NCI-H2196 treated with DMSO at 0.1 percent for 48 hours (cell line): ENCODE data around the gene SLC17A3.

Experiments used
- DNase-seq: peaks from one replicate; lab custom pipeline; 2025; ENCODE audit not compliant: unreplicated experiment; lab: John Stamatoyannopoulos, UW

Gene SLC17A3

DNA sequence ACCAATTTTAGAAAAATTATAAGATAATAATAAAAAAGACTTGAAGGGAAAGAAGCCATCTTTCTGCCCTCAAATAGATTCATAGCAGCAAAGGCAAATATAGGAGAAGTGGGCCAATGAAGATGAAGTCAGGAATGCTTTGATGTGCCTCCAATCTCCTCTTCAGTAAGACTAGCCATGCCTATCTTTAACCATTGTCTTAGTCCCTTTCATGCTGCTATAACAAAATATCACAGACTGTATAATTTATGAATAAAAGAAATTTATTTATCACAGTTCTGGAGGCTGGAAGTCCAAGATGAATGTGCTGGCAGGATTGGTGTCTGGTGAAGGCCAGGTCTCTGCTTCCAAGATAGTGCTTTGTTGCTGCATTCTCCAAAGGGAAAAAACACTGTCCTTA is 18.8 kb upstream of the SLC17A3 start:
- DNase-seq, result no peak

DNA sequence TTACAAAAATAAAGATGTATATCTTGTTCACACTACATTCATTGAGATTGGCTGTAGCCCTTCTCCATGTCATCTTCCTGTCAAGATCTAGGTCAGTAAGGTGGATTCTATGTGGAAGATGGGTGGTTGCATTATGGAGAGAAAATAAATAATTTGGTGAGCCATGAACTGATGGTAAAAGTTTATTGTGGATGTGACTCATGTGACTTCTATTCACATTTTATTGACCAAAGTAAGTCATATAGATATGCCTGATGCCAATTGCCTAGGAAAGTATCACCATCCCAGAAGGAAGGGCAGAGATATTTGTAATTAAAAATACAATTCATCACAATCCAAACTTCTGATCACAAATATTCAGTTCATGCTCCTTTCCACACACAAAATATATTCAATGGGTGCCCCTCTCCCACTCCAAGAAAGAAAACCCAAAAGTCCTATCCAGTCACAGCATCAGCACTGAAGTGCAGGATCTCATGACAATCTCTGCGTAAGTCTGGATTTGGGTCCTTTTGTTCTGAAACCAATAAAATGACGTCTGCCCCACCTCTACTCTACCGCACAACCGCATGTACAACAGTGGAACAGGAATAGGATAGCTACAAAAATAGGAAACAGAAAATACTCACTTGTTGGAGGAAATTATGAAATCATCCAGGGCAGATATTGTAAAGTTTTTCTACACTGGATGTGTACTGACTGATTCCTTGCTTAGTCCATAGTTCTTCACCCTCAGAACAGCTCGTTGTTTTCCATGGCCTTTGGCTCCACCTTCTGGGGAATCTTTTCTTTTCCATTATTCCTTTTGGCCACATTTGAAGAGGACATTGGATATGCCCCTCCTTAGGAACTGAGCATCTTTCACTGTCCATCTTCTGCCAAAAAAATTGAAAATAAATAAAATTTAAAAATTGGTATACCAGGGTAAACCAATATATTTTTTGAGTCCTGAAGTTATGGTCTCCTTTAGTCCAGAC is 16.1 kb upstream of the SLC17A3 start:
- peak; percentile 24 for DNase-seq

DNA sequence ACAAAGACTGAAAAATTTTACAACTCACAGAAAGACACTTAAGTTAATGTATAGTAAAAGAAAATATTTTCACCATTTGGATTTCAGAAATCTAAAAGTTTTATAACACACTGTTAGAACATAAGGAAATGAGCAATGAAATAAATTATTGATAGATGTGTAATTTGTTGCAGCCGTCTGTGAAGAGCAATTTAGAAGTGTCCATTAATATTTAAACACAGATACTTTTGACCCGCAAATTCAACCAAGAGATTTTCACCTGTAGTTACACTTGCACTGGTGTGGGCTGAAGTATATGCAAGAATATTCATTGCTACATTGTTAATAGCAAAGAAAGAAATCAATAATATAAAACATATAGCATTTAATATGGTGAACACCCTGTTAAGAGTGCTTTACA is 14.6 kb upstream of the SLC17A3 start:
- no peak for DNase-seq

DNA sequence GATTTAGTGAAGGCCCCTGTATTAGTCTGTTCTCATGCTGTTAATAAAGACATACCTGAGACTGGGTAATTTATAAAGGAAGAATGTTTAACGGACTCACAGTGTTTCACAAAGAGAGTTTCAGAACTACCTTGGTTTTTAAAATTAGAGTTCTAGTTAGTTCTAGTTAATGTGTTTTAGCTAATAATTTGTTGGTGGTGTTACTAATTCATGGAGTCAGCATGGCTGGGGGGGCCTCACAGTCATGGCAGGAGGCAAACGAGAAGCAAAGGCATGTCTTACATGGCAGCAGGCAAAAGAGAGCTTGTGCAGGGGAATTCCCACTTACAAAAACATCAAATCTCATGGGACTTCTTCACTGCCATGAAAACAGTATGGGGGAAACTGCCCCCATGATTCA is 12.0 kb upstream of the SLC17A3 start:
- no peak for DNase-seq

DNA sequence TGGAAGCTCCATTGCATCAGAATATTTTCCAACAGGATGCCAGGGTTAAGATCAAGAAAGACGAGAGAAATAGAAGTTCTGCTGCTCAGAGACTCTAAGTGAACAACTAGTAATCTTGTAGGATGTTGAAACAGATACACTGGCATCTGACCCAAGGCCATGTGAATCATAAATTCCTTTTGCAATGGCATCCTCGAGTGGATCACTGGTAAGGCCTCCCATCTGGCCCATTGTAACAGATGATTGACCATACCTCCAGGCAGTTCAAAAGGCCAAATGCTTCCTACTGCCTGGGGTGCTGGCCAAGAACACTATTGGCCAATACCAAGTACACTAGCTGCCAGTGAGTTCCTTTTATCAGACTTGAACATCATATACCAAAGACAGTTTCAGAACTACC is 9.9 kb upstream of the SLC17A3 start:
- no peak for DNase-seq

DNA sequence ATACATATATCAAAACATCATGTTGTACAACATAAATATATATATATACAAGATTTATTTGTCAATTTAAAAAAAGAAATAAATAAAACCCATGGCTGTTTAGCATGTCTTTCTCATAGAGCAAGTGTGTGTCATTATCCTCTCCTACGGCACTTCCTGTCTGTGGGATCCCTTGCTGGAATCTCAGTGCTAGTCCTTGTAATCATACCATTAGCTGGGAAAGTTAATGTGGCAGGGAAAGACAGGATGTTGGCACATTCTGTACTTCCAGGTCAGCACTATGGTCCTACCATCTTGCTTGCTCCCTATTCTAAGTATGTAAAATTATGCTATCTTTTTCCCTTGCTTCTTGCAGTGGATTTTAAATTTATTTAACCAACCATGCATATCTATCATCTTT is 9.5 kb upstream of the SLC17A3 start:
- DNase-seq, result no peak

DNA sequence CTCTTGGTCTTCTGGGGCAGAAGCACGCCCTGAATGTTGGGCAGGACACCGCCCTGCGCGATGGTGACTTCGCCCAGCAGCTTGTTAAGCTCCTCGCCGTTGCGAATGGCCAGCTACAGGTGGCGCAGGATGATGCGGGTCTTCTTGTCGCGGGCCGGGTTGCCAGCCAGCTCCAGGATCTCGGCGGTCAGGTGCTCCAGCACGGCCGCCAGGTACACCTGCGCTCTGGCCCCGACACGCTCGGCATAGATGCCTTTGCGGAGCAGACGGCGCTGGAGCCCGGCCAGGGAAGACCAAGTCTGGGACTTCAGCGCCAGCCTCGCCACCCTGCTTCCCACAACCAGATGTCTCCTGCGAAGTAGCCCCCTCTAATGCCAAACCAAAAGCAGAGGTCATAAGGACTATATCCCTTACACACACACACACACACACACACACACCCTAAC is 8.0 kb upstream of the SLC17A3 start:
- DNase-seq, result no peak

DNA sequence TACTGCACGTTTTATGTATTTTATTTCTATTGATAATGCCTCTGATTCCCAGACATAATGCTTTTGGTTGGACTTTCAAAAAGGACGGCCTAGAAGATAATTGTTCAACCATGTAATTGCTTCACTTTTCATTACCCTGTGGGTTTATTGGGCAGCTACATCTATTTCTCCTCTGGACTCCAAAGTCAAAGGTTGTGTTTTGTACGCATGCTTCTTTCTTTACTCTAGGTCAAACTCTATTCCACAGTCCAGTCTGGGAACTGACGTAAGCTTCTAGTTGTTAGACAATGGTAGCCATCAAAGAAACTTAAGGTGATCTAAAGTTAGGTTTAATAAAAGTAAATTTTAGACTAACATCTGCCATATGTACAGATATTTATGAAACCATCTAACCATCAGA is 6.6 kb upstream of the SLC17A3 start:
- DNase-seq, result no peak

DNA sequence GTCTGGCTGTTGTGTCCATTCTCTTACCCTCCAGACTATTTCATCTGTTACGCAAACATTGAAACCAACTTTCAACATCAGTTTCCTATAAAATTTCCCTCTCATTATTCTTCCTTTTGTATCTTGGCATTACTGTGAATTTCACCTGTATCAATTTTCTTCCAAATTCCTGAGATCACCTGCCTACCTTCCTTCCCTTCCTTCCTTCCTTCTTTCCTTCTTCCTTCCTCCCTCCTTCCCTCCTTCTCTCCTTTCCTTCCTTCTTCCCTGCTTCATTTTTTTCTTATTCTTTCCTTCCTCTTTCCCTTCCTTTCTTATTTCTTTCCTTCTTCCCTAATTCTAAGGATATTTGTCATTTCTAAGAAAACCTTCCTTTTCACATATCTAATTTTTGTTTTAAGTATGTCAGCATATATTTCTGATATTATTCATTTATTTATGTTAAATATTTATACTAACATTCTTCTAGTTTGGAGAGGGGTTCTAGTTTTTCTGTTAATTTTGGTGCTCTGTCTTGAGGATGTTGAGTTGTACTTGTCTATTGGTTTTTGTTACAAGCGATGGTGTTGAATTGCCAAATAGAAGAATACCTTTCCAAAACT is 4.8 kb upstream of the SLC17A3 start:
- DNase-seq, result no peak

DNA sequence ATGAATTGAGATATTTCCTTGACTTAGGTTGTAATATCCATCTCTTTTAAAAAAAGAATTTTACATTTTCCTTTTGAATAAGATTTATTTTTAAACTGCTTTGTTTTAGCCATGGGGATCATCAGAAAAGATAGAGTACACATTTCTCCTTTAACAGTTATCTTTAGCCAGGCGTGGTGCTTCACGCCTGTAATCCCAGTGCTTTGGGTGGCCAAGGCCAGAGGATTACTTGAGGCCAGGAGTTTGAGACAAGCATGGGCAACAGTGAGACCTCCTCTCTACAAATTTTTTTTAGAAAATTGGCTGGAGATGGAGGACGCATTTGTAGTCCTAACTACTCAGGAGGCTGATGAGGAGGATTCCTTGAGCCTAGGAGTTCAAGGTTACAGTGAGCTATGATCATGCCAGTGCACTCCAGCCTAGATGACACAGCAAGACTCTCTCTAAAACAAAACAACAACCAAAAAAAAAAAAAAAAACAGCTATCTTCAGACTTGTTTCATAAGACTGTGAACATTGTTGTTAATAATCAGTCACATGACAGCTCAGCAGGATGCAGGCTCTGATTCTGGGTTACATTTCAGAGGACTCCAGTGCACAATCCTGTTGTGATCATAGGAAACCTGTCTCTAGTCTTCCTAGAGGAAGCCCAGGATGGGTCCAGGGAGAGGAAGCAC is 2.0 kb upstream of the SLC17A3 start:
- DNase-seq, result no peak

DNA sequence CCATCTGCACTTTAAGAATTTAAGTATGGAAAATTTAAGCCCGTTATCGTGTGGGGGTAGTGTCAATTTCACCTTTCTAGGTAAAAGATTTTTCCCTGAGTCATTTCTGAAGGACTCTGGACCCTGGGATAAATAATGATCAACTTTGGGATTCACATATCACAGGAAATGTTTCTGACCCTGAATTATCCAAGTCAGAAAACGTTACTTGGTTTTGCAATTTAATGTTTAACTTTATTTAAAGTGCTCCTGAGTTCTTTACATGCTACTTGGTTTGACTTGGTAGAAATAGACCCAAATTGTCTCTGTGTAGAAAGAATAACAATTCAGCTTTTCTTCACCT is 1.5 kb upstream of the SLC17A3 start:
- DNase-seq, result no peak

DNA sequence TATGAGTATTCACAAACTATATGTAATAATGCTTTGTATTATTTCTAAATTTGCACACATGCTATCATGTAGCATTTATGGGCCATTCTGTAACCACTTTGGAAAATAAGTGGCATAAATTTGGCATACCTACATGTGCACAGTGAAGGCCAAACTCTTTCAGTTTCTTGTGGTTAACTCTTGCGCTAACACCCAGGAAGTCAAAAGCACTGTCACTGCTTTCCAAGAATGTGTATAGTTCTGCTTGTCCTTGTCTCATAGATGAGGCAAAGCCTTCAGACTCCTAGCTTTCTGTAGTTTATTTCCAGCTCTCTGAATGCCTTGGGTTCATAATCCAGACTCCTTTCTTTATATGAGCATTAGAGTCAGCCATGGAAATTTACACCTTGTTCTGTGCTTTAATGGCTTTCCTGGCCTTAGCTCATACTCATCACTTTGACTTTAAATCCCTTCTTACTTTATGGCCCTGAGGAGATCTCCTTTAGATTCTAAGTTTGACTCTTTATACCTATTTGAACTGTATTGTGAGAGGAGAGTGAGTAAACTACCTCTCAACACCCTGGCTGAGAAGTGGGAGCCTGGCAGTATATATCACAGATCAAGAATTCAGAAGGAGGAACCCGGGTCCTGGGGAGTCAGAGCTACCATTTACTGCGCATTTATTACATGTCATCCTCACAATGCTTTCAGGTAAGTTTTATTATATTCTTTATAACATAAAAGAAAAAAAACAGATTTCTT is 949 bp upstream of the SLC17A3 start:
- DNase-seq, result no peak

DNA sequence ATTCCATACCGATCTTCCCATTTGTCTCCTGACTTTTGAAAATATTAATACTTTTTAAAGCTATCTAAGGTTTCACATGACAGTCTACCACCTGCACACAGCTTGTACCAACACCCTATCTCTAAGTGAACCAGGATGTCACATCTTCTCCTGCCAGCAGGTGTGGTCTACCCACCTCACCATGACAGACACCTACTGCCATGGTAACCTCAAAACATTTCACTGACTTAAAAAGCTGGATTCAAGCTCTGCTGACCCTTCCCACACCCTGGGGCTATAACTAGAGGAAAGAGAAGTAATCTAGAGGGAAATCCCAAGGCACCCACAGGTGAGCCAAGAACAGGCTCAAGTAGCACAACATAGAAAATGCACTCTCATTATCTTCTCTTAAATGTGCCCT is 1.2 kb downstream of the SLC17A3 start:
- DNase-seq, result no peak

DNA sequence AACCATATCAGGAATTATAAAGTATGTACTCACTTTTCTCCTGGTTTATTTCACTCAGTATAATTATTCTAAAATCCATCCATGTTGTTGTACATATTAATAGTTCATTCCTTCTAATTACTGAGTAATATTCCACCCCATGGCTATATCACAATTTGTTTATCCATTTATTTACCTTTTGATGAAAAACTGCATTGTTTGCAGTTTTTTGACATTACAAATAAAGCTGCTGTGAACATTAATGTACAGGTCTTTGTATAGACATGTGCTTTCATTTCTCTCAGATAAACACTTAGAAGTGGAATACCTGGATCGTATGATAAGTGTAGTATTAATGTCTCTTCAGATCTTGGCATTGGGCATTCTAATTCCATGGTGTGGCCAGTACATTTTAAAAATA is 4.2 kb downstream of the SLC17A3 start:
- DNase-seq, result no peak

DNA sequence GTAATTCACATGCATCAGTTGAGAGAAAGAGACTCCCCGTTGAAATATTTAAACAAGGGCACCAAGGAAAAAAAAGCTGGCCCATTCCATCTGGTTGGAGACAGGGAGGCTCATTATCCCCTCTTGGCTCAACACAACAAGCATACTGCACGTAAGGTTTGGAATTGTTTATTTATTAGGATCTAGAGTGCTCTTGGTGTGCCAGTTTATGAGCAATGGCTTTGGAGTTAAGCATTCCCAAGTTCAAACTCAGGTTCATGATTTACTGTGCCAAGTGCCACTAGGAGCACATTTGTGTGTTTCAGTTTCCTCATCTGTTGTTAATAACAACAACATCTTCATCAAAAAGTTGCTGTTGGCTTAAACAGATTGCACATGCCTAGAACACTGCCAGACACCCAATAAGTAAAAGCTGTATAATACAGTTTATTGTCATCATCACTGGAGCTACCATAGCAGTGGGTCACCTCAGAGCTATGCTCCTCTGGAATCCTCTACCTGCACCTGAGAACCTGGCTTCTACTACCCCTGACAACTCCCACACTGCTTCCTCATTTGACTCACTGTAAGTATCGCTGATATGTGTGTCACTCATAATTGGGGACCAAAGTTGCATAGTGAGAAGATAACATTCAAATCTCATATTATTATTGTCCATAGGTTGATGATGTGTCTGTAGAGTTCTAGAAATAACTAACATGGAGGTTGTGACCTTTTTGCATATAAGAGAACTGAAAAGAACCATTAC is 5.4 kb downstream of the SLC17A3 start:
- no peak for DNase-seq

DNA sequence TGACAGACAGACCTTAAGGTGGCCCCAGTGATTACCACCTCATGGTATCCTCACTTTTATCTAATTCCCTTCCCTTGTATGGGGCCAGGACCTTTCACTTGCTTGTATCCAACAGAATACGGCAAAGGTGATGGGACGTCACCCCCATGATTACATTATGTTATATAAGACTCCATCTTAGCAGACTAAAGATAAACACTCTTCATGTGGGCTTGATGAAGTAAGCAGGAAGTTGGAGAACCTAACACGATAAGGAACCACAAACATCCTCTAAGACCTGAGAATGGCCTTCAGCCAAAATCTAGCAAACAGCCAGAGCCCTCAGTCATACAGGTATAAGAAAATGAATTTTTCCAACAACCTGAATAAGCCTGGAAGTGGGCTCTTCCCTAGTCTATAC is 8.0 kb downstream of the SLC17A3 start:
- DNase-seq, result no peak

DNA sequence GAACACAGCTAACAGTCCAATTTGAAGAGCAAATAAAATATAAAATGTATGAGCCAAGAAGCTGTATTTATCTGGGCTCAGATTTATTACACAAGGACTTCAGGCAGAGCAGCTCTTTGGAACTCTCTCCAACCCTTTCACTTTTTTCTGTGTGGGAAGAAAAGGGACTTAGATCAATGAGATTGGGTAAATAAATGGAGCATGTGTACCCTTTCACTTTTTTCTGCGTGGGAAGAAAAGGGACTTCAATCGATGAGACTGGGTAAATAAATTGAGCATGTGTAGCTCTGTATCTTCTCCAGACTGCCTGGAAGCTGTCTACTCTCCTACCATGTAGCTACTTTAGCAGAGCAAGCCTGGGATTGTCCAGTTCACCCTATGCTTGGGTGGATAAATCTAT is 10.7 kb downstream of the SLC17A3 start:
- DNase-seq, result no peak

DNA sequence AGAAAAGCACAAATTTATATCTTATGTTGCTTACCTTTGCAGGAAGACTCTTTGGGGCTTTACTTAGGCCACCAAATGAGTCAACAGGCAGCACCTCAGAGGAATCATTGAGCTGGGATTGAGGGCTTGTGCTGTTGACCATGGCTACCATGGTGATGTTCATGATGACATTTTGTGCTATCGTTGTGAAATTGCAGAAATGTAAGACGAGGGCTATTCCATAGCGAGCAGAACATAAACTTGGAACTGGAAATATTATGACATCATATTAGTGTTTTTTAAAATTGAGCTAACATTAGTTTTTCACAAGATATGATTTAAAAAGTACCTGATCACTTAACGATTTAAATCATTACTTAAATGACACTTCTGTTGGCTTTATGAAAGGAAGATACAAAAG is 11.8 kb downstream of the SLC17A3 start:
- no peak for DNase-seq

DNA sequence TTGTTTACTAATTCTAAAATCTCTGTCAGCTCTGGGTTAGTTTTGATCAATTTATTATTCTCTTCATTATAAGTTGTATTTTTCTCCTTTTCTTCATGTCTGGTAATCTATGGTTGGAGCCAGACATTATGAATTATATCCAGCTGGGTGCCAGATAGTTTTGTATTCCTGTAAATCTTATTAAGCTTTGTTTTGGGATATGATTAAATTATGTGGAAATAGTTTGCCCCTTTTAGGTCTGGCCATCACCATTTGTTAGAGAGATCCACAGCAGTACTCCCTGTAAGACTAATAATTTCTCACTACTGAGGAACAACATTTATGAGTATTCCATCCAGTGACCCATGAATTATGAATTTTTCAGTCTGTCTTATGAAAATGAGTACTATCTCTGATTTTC is 21.3 kb downstream of the SLC17A3 start:
- DNase-seq, result no peak

DNA sequence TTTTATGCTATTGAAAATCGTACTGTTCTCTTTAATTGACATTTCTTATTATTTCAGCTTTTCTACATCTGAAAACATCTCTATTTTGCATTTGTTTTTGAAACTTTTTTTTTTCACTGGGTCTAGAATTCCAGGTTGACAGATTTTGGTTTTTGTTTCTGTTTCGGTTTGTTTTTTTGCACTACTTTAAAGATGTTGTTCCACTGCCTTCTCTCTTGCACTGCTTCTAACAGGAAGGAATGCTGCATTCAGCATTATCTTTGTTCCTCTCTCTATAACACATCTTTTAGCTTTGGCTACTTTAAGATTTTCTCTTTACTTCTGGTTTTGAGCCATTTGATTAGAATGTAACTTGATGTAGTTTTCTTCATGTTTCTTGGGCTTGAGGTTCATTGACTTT is 22.1 kb downstream of the SLC17A3 start:
- no peak for DNase-seq

DNA sequence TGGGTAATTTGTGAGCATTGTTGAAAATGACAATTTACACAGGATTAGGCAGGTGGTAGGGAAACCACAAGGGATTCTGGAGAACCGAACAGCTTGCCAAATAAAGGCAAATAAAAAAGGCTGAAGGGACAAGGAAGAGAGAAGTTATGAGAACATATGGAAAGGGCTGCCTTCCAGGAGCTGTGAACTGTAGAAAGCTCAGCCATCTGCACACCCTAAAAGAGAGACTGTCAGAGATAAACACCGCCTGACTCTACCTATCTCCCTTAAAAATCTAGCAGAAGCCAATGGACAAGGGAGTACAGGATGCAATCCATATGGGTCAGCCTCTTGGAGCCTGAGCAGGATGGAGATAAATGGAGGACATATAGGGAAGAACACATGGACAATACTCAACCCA is 29.5 kb downstream of the SLC17A3 start:
- no peak for DNase-seq
